MM.1S (cell line): ENCODE results near the gene DCANP1.

Source experiments
- CTCF ChIP-seq: fragments of 300-600 bp; sonication (generic); IDR thresholded peaks from 2 replicates; pipeline ENCODE4 v1.5.1; 2016; ENCODE audit warnings: antibody characterized with exemption, low read length, mixed read lengths
- EZH2 ChIP-seq: fragments of 300-600 bp; sonication (generic); optimal IDR thresholded peaks from 2 replicates; pipeline ENCODE3; 2017; ENCODE audit warnings: low read depth, mild to moderate bottlenecking, antibody characterized with exemption, low read length, mixed read lengths
- EZH2phosphoT487 ChIP-seq: fragments of 300-600 bp; sonication (generic); IDR thresholded peaks from 2 replicates; pipeline ENCODE4 v1.6.1; 2018; ENCODE audit warnings: antibody characterized with exemption, low read length

- no peak for TF ChIP-seq CTCF
- no peak for TF ChIP-seq EZH2
- no peak for TF ChIP-seq EZH2phosphoT487
Measured at GRCh38 chr5:135484674-135485086, 37.5 kb upstream of the DCANP1 start.
